IMR-90 (cell line): ENCODE results near the gene KRT77. TPM values are rescaled to one million over a fixed set of nuclear protein-coding genes. Genes with fewer than 3 reads are reported as not detected.

Experiments used
- ATAC-seq: fragments of 200-7000 bp; cut with Tn5 transposase; 2 replicates; pipeline ENCODE4 v1.9.1; 2020; ENCODE audit warnings: low read depth, mild to moderate bottlenecking, moderate library complexity
- BruUV-seq: library from RNA; stranded (reverse); fragments of 400-500 nt; replicated peaks from 2 replicates; lab custom pipeline; 2021; lab: Mats Ljungman, UMichigan
- CTCF ChIA-PET: fragments of 300-600 bp; formaldehyde crosslinking; extraction: SDS; loops from one replicate; lab custom pipeline; 2021; ENCODE audit warnings: antibody characterized with exemption; lab: Yijun Ruan, JAX
- POLR2A ChIA-PET: fragments of 300-600 bp; sonication (Branson Sonifier 250); formaldehyde crosslinking; loops from one replicate; lab custom pipeline; 2022; ENCODE audit warnings: antibody characterized with exemption; ENCODE audit not compliant: unreplicated experiment; lab: Charles Lee
- DNase-seq: peaks from one replicate; pipeline ENCODE4 v3.0.0; 2013
- H2AFZ ChIP-seq: replicated peaks from 2 replicates; pipeline ENCODE3; 2013; ENCODE audit warnings: low read length, mild to moderate bottlenecking; ENCODE audit not compliant: poor library complexity
- H2AK5ac ChIP-seq: 2 replicates; pipeline ENCODE4 v1.6.1; 2013; ENCODE audit warnings: low read depth, low read length, inconsistent platforms
- H2AK9ac ChIP-seq: replicated peaks from 2 replicates; pipeline ENCODE3; 2013; ENCODE audit warnings: mild to moderate bottlenecking, low read depth, low read length, moderate library complexity; ENCODE audit not compliant: poor library complexity
- H2BK120ac ChIP-seq: 2 replicates; pipeline ENCODE4 v1.6.1; 2013; ENCODE audit warnings: low read depth, low read length, inconsistent platforms
- H2BK15ac ChIP-seq: 3 replicates; pipeline ENCODE4 v1.6.1; 2013; ENCODE audit warnings: low read depth, low read length, inconsistent platforms
- H2BK20ac ChIP-seq: 2 replicates; pipeline ENCODE4 v1.6.1; 2013; ENCODE audit warnings: low read depth, mild to moderate bottlenecking, inconsistent platforms, low read length, moderate library complexity
- H2BK5ac ChIP-seq: 2 replicates; pipeline ENCODE4 v1.6.1; 2013; ENCODE audit warnings: mild to moderate bottlenecking, low read depth, low read length, inconsistent platforms; ENCODE audit not compliant: poor library complexity, severe bottlenecking
- H3K14ac ChIP-seq: replicated peaks from 2 replicates; pipeline ENCODE4 v1.6.1; 2013; ENCODE audit warnings: low read depth, low read length, inconsistent platforms
- H3K18ac ChIP-seq: 2 replicates; pipeline ENCODE4 v1.6.1; 2013; ENCODE audit warnings: low read depth, low read length, control low read depth
- H3K23ac ChIP-seq: 2 replicates; pipeline ENCODE4 v1.6.1; 2013; ENCODE audit warnings: low read depth, low read length, inconsistent platforms
- H3K27ac ChIP-seq: 2 replicates; pipeline ENCODE4 v1.5.1; 2013; ENCODE audit warnings: mild to moderate bottlenecking, control low read depth, low read length; ENCODE audit not compliant: insufficient read depth
- H3K27me3 ChIP-seq: 2 replicates; pipeline ENCODE4 v1.6.1; 2013; ENCODE audit warnings: low read length; ENCODE audit not compliant: control insufficient read depth, insufficient read depth
- H3K36me3 ChIP-seq: 2 replicates; pipeline ENCODE4 v1.6.1; 2013; ENCODE audit warnings: low read length, mixed read lengths; ENCODE audit not compliant: control insufficient read depth, insufficient read depth
- H3K4ac ChIP-seq: 2 replicates; pipeline ENCODE4 v1.6.1; 2013; ENCODE audit warnings: low read depth, low read length, inconsistent platforms
- H3K4me1 ChIP-seq: 2 replicates; pipeline ENCODE4 v1.6.1; 2013; ENCODE audit warnings: low read length, mixed read lengths; ENCODE audit not compliant: control insufficient read depth, insufficient read depth
- H3K4me2 ChIP-seq: 2 replicates; pipeline ENCODE4 v1.6.1; 2013; ENCODE audit warnings: low read depth, mild to moderate bottlenecking, control low read depth, low read length, moderate library complexity
- H3K4me3 ChIP-seq: 2 replicates; pipeline ENCODE4 v1.5.1; 2013; ENCODE audit warnings: low read depth, mild to moderate bottlenecking, control low read depth, low read length, moderate library complexity; ENCODE audit not compliant: insufficient read depth
- H3K56ac ChIP-seq: 2 replicates; pipeline ENCODE4 v1.6.1; 2013; ENCODE audit warnings: low read length, inconsistent platforms; ENCODE audit not compliant: insufficient read depth; ENCODE audit errors: extremely low read depth
- H3K79me1 ChIP-seq, 2 experiments: 2 replicates each; pipeline ENCODE4 v1.6.1; 2013; ENCODE audit warnings: low read length in 2 of 2, inconsistent platforms in 1 of 2, low read depth in 1 of 2
- H3K9ac ChIP-seq: 2 replicates; pipeline ENCODE4 v1.6.1; 2013; ENCODE audit warnings: low read depth, low read length, control low read depth
- H3K9me1 ChIP-seq: 2 replicates; pipeline ENCODE4 v1.6.1; 2013; ENCODE audit warnings: low read length, inconsistent platforms; ENCODE audit not compliant: insufficient read depth
- H3K9me3 ChIP-seq: 2 replicates; pipeline ENCODE4 v1.6.1; 2013; ENCODE audit warnings: low read length; ENCODE audit not compliant: control insufficient read depth, insufficient read depth
- H4K20me1 ChIP-seq: 2 replicates; pipeline ENCODE4 v1.6.1; 2013; ENCODE audit warnings: low read length, inconsistent platforms; ENCODE audit not compliant: insufficient read depth
- H4K5ac ChIP-seq: 2 replicates; pipeline ENCODE4 v1.6.1; 2013; ENCODE audit warnings: mild to moderate bottlenecking, low read depth, low read length, control low read depth
- H4K8ac ChIP-seq, 2 experiments: 2 replicates each; pipeline ENCODE4 v1.6.1; 2013; ENCODE audit warnings: low read depth in 2 of 2, low read length in 2 of 2, control low read depth in 1 of 2, inconsistent platforms in 1 of 2
- H4K91ac ChIP-seq: 2 replicates; pipeline ENCODE4 v1.6.1; 2013; ENCODE audit warnings: low read depth, low read length, inconsistent platforms; ENCODE audit not compliant: insufficient read depth
- RAD21 ChIP-seq: IDR thresholded peaks from 2 replicates; pipeline ENCODE4 v1.6.1; 2012; ENCODE audit warnings: low read length, improper control_type of control experiment
- SMC3 ChIP-seq: fragments of 150-350 bp; IDR thresholded peaks from 2 replicates; pipeline ENCODE4 v1.6.1; 2016; ENCODE audit warnings: low read depth, mild to moderate bottlenecking, antibody characterized with exemption, low read length, moderate library complexity
- WGBS, 2 experiments: methylation state at CpG; one replicate each; pipeline versions ENCODE4 v1.1.5 to v1.1.7; 2013; ENCODE audit warnings: missing lambda C conversion rate in 2 of 2; ENCODE audit not compliant: insufficient read length in 1 of 2; ENCODE audit errors: extremely low coverage in 2 of 2; 5-methylcytosine and 5-hydroxymethylcytosine counted together
- dilution Hi-C: fragments of 300-500 bp; cut with HindIII; formaldehyde crosslinking; loops from one replicate; pipeline ENCODE4 v1.14.3; 2018; ENCODE audit warnings: low sequenced_read_pairs; ENCODE audit not compliant: unreplicated experiment
- in situ Hi-C: fragments of 300-500 bp; cut with MboI; formaldehyde crosslinking; loops from 3 replicates; pipeline ENCODE4 v1.14.3; 2019; ENCODE audit warnings: low sequenced_read_pairs, inconsistent platforms, mixed read lengths
- intact Hi-C: fragments of 100-400 bp; cut with micrococcal nuclease; formaldehyde crosslinking; loops from 2 replicates; pipeline ENCODE4 v1.10.0; 2022
- polyA plus RNA-seq, 3 experiments: library from polyadenylated mRNA; depleted of rRNA; stranded (reverse); fragments of >200 nt; gene quantifications; 2 replicates each; pipeline ENCODE4 v1.2.3, GENCODE V29; 2012; ENCODE audit warnings: low replicate concordance in 1 of 3
- total RNA-seq: library from RNA; depleted of rRNA; stranded (reverse); fragments of >200 nt; gene quantifications from 2 replicates; pipeline ENCODE4 v1.2.3, GENCODE V29; 2012

The KRT77 gene
- total and polyA plus RNA-seq, 2 of the 4 experiments (the other 2 are of a cell fraction) = not detected

GRCh38 chr12:52643233-52644077 lies 59.9 kb downstream of the KRT77 start:
- no peak overlapping the region for H3K14ac ChIP-seq
- no peak overlapping the region for H3K4me3 ChIP-seq
- no peak overlapping the region for H4K91ac ChIP-seq
- no peaks in the 10 kb centered on the region for H3K9me3 ChIP-seq
- H3K4me2 ChIP-seq = no peak overlapping the region
- no peaks in the 10 kb centered on the region for H3K4me1 ChIP-seq
- H3K9me1 ChIP-seq = no peaks in the 10 kb centered on the region
- H2AK9ac ChIP-seq = no peak overlapping the region
- H4K8ac ChIP-seq = no peak overlapping the region
- H3K79me1 ChIP-seq = no peaks in the 10 kb centered on the region
- no peak overlapping the region for H3K56ac ChIP-seq
- DNase-seq (no peak), ATAC-seq (no peak)
- H3K4ac ChIP-seq = no peak overlapping the region
- BruUV-seq = no TSS peak
- ChIA-PET POLR2A (no interaction called here), CTCF (no interaction called here)
- no peak overlapping the region for H2AK5ac ChIP-seq
- H2BK120ac ChIP-seq = no peak overlapping the region
- H3K27ac ChIP-seq = no peak overlapping the region
- intact Hi-C loops = no loop called here
- H4K5ac ChIP-seq = no peak overlapping the region
- H3K23ac ChIP-seq = no peak overlapping the region
- WGBS, 2 experiments = 49% methylated on average over 2 of the region's 10 CpGs; no CpG with 5 or more reads in 1 of the 2 experiments
- no peak overlapping the region for H2BK15ac ChIP-seq
- no peak overlapping the region for H2BK5ac ChIP-seq
- TF ChIP-seq RAD21 (no peak), SMC3 (no peak)
- no peaks in the 10 kb centered on the region for H3K36me3 ChIP-seq
- in situ Hi-C loops = no loop called here
- no peak overlapping the region for H3K18ac ChIP-seq
- dilution Hi-C loops = no loop called here
- no peak overlapping the region for H2AFZ ChIP-seq
- no peak overlapping the region for H2BK20ac ChIP-seq
- no peak overlapping the region for H3K9ac ChIP-seq
- H4K20me1 ChIP-seq = no peaks in the 10 kb centered on the region
- peaks cover 31% of the 10 kb centered on the region for H3K27me3 ChIP-seq
